ENCODE data around the gene FNIP1. TPM values are rescaled to one million over a fixed set of nuclear protein-coding genes. Genes with fewer than 3 reads are reported as not detected.

The FNIP1 gene
- total and polyA plus RNA-seq, 8 donors: 3.2 to 86.1 (median 16.7) TPM

GRCh38 chr5:131749138-131749537, 47.7 kb downstream of the FNIP1 start:
- WGBS, 5 donors: 88 to 99% (median 98%) methylated on average over 7 of the region's 7 CpGs
- no peak overlapping the region for H3K4me3 ChIP-seq
- TF ChIP-seq EP300 (IDR thresholded peaks at IDR 0.05) (no peak), POLR2AphosphoS5 (IDR thresholded peaks at IDR 0.05) (no peak), CTCF (IDR thresholded peaks at IDR 0.05) (no peak), POLR2A (IDR thresholded peaks at IDR 0.05) (no peak)
- H3K4me1 ChIP-seq: peaks cover 0 to 30% (median 6%) of the 10 kb centered on the region in 4 donors
- H3K27me3 ChIP-seq: no peaks in the 10 kb centered on the region
- no peak overlapping the region for H3K27ac ChIP-seq
- intact Hi-C loops (cut with DNase I; ENCODE audit: low total_unique reads): no loop called here
- peaks cover 0 to 5% (median 1%) of the 10 kb centered on the region in 4 donors for H3K36me3 ChIP-seq
- DNase-seq: no peak
- no peaks in the 10 kb centered on the region for H3K9me3 ChIP-seq

GRCh38 chr5:131747180-131748105, 49.4 kb downstream of the FNIP1 start:
- H3K9me3 ChIP-seq: no peaks in the 10 kb centered on the region
- intact Hi-C loops (cut with DNase I; ENCODE audit: low total_unique reads): no loop called here
- 81 to 92% (median 87%) methylated on average over 6 of the region's 6 CpGs for WGBS, 5 donors

GRCh38 chr5:131746423-131746822, 50.4 kb downstream of the FNIP1 start:
- Histone ChIP-seq H3K9me3 (no peaks in the 10 kb centered on the region), H3K36me3 (peaks cover 12 to 30% (median 27%) of the 10 kb centered on the region in 4 donors), H3K4me3 (no peak overlapping the region), H3K4me1 (peaks cover 0 to 17% (median 6%) of the 10 kb centered on the region in 4 donors), H3K27ac (no peak overlapping the region), H3K27me3 (no peaks in the 10 kb centered on the region)
- TF ChIP-seq EP300 (IDR thresholded peaks at IDR 0.05): no peak
- TF ChIP-seq CTCF (IDR thresholded peaks at IDR 0.05): no peak
- TF ChIP-seq POLR2AphosphoS5 (IDR thresholded peaks at IDR 0.05): no peak
- no peak for TF ChIP-seq POLR2A (IDR thresholded peaks at IDR 0.05)
- no peak for DNase-seq
- intact Hi-C loops (cut with DNase I; ENCODE audit: low total_unique reads): no loop called here
- WGBS, 5 donors: 97 to 98% (median 97%) methylated on average over 4 of the region's 4 CpGs

More at GRCh38 chr5:131747180-131748105, 49.4 kb downstream of the FNIP1 start:
- TF ChIP-seq EP300 (IDR thresholded peaks at IDR 0.05): no peak
- TF ChIP-seq CTCF (IDR thresholded peaks at IDR 0.05): no peak
- no peak for TF ChIP-seq POLR2AphosphoS5 (IDR thresholded peaks at IDR 0.05)
- no peak for TF ChIP-seq POLR2A (IDR thresholded peaks at IDR 0.05)
- Histone ChIP-seq H3K27me3 (no peaks in the 10 kb centered on the region), H3K36me3 (peaks cover 6 to 20% (median 17%) of the 10 kb centered on the region in 4 donors), H3K27ac (peak overlapping the region in 2 of 5 donors; percentile 43 to 55), H3K4me3 (no peak overlapping the region), H3K4me1 (peaks cover 0 to 17% (median 6%) of the 10 kb centered on the region in 4 donors)
- no peak for DNase-seq

GRCh38 chr5:131745703-131746102, 51.1 kb downstream of the FNIP1 start:
- 77 to 84% (median 82%) methylated on average over 4 of the region's 4 CpGs for WGBS, 5 donors
- no peaks in the 10 kb centered on the region for H3K9me3 ChIP-seq
- DNase-seq: no peak
- H3K27me3 ChIP-seq: no peaks in the 10 kb centered on the region
- no peak overlapping the region for H3K27ac ChIP-seq
- H3K36me3 ChIP-seq: peaks cover 12 to 35% (median 32%) of the 10 kb centered on the region in 4 donors
- intact Hi-C loops (cut with DNase I; ENCODE audit: low total_unique reads): no loop called here
- H3K4me1 ChIP-seq: peaks cover 0 to 17% (median 6%) of the 10 kb centered on the region in 4 donors
- H3K4me3 ChIP-seq: no peak overlapping the region
- TF ChIP-seq POLR2AphosphoS5 (IDR thresholded peaks at IDR 0.05): no peak
- no peak for TF ChIP-seq EP300 (IDR thresholded peaks at IDR 0.05)
- no peak for TF ChIP-seq POLR2A (IDR thresholded peaks at IDR 0.05)
- TF ChIP-seq CTCF (IDR thresholded peaks at IDR 0.05): no peak

Data from stomach (tissue), 9 donors.